Loucy (cell line): ENCODE measurements around the gene FGF14.

Experiments used
- H2AFZ ChIP-seq: fragments of 200-600 bp; sonication (generic); 2 replicates; pipeline ENCODE4 v1.6.0; 2016; ENCODE audit warnings: antibody characterized with exemption, mild to moderate bottlenecking, low read length, moderate library complexity
- H3F3A ChIP-seq: fragments of 200-600 bp; 2 replicates; pipeline ENCODE4 v1.6.0; 2016; ENCODE audit warnings: antibody characterized with exemption, low read depth, mild to moderate bottlenecking
- H3K27me3 ChIP-seq: fragments of 200-600 bp; sonication (generic); 2 replicates; pipeline ENCODE4 v1.6.1; 2014; ENCODE audit warnings: low read length, mild to moderate bottlenecking; ENCODE audit not compliant: insufficient read depth, poor library complexity, severe bottlenecking
- H3K36me3 ChIP-seq: fragments of 200-600 bp; sonication (generic); 2 replicates; pipeline ENCODE4 v1.6.1; 2016; ENCODE audit warnings: low read length; ENCODE audit not compliant: insufficient read depth
- H3K4me1 ChIP-seq: fragments of 200-600 bp; sonication (generic); 2 replicates; pipeline ENCODE4 v1.5.1; 2014; ENCODE audit warnings: low read length, mild to moderate bottlenecking; ENCODE audit not compliant: insufficient read depth, poor library complexity, severe bottlenecking
- H3K4me2 ChIP-seq: fragments of 200-600 bp; sonication (generic); 2 replicates; pipeline ENCODE4 v1.6.0; 2014; ENCODE audit warnings: antibody characterized with exemption, low read length, low read depth, mild to moderate bottlenecking; ENCODE audit not compliant: poor library complexity, severe bottlenecking
- H3K4me3 ChIP-seq: fragments of 200-600 bp; sonication (generic); 2 replicates; pipeline ENCODE4 v1.5.1; 2014; ENCODE audit warnings: low read length, mild to moderate bottlenecking, mixed read lengths; ENCODE audit not compliant: poor library complexity, severe bottlenecking
- H3K79me2 ChIP-seq: fragments of 200-600 bp; sonication (generic); 2 replicates; pipeline ENCODE4 v1.6.1; 2014; ENCODE audit warnings: low read length; ENCODE audit not compliant: insufficient read depth
- H3K9ac ChIP-seq: fragments of 200-600 bp; sonication (generic); 2 replicates; pipeline ENCODE4 v1.6.0; 2014; ENCODE audit warnings: mild to moderate bottlenecking, low read depth, low read length, moderate library complexity; ENCODE audit not compliant: poor library complexity, severe bottlenecking
- H3K9me2 ChIP-seq: fragments of 200-600 bp; sonication (generic); replicated peaks from 2 replicates; pipeline ENCODE4 v1.6.1; 2016; ENCODE audit warnings: low read depth, low read length, mixed read lengths
- H3K9me3 ChIP-seq: fragments of 200-600 bp; sonication (generic); 2 replicates; pipeline ENCODE4 v1.6.1; 2014; ENCODE audit warnings: mild to moderate bottlenecking, antibody characterized with exemption, low read length, low read depth; ENCODE audit not compliant: insufficient read depth
- H4K20me1 ChIP-seq: fragments of 200-600 bp; sonication (generic); 2 replicates; pipeline ENCODE4 v1.6.0; 2014; ENCODE audit warnings: antibody characterized with exemption, low read length, mild to moderate bottlenecking; ENCODE audit not compliant: insufficient read depth, poor library complexity, severe bottlenecking
- CTCF ChIP-seq: fragments of 200-600 bp; sonication (generic); conservative IDR thresholded peaks from 2 replicates; pipeline ENCODE4 v1.5.1; 2014; ENCODE audit warnings: mild to moderate bottlenecking, antibody characterized with exemption, low read length
- EZH2phosphoT487 ChIP-seq: fragments of 200-600 bp; IDR thresholded peaks from 2 replicates; pipeline ENCODE4 v1.6.1; 2018; ENCODE audit warnings: antibody characterized with exemption, mild to moderate bottlenecking, moderate library complexity, borderline replicate concordance

The FGF14 gene

GRCh38 chr13:101903890-101904289, 498.0 kb downstream of the FGF14 start:
- TF ChIP-seq CTCF: no peak
- TF ChIP-seq EZH2phosphoT487: no peak
- H4K20me1 ChIP-seq: no peaks in the 10 kb centered on the region

GRCh38 chr13:101898676-101899075, 503.2 kb downstream of the FGF14 start:
- H3K4me1 ChIP-seq: no peaks in the 10 kb centered on the region
- TF ChIP-seq CTCF: no peak
- no peak for TF ChIP-seq EZH2phosphoT487
- H3K9me3 ChIP-seq: no peaks in the 10 kb centered on the region
- no peak overlapping the region for H2AFZ ChIP-seq
- H3K4me2 ChIP-seq: no peak overlapping the region
- no peak overlapping the region for H3K4me3 ChIP-seq
- H3K9me2 ChIP-seq: no peaks in the 10 kb centered on the region
- H3K9ac ChIP-seq: no peak overlapping the region
- no peaks in the 10 kb centered on the region for H4K20me1 ChIP-seq
- H3K36me3 ChIP-seq: no peaks in the 10 kb centered on the region
- H3F3A ChIP-seq: no peaks in the 10 kb centered on the region
- no peaks in the 10 kb centered on the region for H3K79me2 ChIP-seq
- no peaks in the 10 kb centered on the region for H3K27me3 ChIP-seq

More at GRCh38 chr13:101903890-101904289, 498.0 kb downstream of the FGF14 start:
- Histone ChIP-seq H3K4me3 (no peak overlapping the region), H2AFZ (no peak overlapping the region), H3K79me2 (no peaks in the 10 kb centered on the region), H3K27me3 (no peaks in the 10 kb centered on the region), H3K9me2 (no peaks in the 10 kb centered on the region), H3F3A (no peaks in the 10 kb centered on the region), H3K4me1 (no peaks in the 10 kb centered on the region), H3K9me3 (no peaks in the 10 kb centered on the region), H3K36me3 (no peaks in the 10 kb centered on the region), H3K9ac (no peak overlapping the region), H3K4me2 (no peak overlapping the region)

- no peaks in the 10 kb centered on the region for H3F3A ChIP-seq
- no peaks in the 10 kb centered on the region for H3K27me3 ChIP-seq
- no peaks in the 10 kb centered on the region for H3K79me2 ChIP-seq
- H3K4me2 ChIP-seq: no peak overlapping the region
- H2AFZ ChIP-seq: no peak overlapping the region
- H4K20me1 ChIP-seq: no peaks in the 10 kb centered on the region
- H3K9me2 ChIP-seq: no peaks in the 10 kb centered on the region
- H3K9ac ChIP-seq: no peak overlapping the region
- no peak for TF ChIP-seq CTCF
- TF ChIP-seq EZH2phosphoT487: no peak
- H3K36me3 ChIP-seq: no peaks in the 10 kb centered on the region
- H3K4me1 ChIP-seq: no peaks in the 10 kb centered on the region
- H3K9me3 ChIP-seq: no peaks in the 10 kb centered on the region
- H3K4me3 ChIP-seq: no peak overlapping the region
Measured at GRCh38 chr13:101896541-101896940, 505.3 kb downstream of the FGF14 start.
